ENCODE results near the gene USP13.

USP13 gene

DNA sequence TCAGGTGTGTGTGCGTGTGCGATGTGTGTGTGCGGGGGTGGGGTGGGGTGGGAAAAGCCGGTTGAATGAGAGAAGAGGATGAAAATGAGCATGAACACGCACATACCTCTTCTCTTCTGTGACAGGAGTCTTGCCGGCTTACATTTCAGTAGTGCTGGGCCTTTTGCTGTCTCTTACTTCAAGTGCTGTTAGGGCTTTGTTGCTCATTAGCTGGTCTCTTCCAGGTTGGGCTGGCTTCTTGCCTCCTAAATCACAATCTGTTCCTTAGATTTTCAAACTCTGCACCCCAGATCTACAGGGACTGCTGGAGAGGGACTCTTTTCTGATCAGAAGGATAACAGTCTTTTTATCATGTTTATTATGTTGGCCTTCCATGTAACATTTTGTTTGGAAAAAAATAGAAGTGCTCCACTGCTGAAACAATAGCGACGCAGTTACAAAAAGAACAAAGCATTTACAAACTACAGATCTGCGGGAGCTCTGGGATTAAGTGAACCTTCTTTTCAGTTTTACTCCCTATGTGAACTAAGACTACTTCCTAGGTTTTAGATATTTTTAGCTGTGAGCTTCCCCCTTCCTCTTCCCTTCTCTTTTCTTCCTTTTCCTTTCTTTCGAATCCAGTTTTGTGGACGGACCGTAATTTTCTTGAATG lies 48.5 kb downstream of the USP13 start:
- no peak for DNase-seq

DNA sequence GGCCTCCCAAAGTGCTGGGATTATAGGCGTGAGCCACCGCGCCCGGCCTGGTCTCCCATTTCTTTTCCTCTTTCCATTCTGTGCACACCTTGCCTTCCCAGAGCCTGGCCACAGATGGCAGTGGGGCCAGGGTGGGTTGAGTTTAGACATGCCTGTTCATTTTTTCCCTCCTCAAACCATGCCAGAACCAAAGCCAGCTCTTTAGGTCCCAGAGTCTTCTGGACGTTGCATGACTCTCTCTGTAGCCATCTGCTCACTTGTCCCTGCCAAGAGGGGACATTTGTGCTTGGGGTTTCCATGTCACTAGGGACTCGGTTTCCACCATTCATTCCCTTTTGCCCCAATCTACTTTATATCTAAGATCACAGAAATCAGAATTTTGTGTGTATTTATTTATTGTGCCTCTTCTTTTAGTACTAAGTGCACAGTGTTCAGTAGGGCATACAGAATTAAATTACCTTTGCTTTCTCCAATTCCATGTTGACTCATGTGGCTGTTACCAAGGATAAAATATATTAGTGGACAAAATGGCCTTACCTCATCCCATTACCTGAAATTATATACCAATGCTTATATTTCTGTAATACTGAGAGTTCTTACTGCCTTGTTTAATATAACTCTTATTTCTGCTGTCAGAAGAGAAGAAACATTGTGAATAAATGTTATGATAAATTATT lies 49.6 kb downstream of the USP13 start:
- DNase-seq: peak; percentile 67

DNA sequence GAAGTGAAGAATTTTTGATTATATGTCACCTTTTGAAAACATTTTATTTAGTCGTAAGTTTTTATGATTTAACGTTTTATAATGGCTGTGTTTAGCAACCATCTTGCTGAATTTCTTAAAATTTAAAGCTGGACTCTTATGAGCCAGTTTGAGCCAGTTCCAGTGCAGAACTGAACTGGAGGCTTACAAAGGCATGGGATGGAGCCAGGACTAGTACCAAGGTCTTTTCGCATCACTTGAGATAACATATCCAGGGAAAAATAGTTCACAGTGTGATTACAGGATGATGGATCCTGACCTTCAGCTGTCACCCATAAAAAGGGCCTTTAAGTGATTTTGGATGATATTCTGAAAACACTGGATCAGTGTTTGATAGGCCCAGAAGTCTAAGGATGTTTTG lies 51.0 kb downstream of the USP13 start:
- no peak for DNase-seq

DNA sequence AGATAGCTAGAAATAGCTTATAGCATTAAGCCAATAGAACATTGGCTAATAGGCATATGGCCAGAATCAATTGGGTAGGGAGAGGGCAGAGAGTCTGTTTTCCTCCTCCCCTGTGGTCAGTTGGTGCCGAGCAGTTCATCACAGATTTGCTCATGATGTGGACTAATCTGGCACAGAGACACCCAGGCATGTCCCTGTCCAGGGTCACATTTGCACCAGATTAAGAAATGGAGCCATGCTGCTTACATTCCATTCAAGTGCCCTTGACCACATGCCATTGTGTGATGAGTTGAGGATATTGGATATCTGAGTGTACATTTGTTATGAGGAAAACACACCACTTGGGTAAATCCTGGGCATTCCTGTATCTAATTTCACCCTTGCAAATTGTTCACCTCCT lies 53.4 kb downstream of the USP13 start:
- no peak for DNase-seq

DNA sequence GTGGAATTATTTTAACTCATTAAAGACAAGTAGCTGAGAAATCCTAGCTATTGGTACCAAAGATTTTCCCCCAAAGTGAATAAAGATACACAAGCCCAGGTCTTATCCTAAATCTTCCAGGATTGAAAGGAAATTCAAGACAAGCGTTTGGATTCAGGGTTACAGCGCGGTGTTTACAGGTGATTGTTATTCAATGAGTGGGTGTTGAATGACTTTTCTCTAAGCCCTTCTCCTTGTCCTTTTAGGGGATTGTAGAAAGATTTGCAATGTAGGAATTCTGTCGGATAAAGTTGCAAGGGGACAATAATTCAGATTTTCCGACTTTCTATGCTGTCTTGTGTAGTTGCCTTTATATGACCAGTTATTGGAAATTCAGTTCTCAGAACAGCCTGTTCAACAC lies 57.2 kb downstream of the USP13 start:
- no peak for DNase-seq

DNA sequence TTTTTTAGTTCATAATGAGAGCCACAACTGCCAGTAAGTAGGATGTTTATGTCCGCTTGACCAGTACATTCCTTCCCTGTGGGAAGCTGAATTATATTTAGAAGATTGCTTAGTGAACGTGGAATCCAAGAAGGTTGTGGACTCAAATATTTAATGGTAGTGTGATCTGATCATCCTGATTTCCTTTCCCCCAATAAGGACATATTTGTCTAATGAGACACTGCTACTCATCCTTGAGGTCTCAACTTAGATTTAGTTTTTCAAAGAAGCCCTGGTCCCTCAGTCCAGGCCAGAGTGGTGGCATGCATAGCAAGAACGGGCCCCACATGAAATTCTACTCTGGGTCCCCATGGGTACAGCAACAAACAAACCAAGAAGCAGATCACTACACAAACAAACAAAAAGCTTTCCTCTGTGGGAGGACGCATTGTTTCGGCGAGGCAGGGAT lies 60.8 kb downstream of the USP13 start:
- no peak for DNase-seq

DNA sequence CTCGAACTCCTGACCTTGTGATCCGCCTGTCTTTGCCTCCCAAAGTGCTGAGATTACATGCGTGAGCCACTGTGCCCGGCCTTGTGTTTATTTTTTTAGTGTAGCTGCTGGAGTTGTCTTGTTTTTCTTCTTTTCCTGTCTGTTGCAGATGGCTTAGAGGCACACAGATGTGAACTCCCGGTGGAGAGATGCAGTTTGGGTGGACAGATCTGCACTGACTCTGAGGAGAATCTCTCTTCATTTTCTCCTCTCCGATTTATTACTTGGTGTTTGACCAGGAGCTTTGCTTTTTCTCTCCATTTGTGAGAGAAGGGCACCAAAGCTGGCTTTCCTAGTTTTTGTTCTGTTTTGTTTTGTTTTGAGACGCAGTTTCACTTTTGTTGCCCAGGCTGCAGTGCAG lies 62.7 kb downstream of the USP13 start:
- no peak for DNase-seq

DNA sequence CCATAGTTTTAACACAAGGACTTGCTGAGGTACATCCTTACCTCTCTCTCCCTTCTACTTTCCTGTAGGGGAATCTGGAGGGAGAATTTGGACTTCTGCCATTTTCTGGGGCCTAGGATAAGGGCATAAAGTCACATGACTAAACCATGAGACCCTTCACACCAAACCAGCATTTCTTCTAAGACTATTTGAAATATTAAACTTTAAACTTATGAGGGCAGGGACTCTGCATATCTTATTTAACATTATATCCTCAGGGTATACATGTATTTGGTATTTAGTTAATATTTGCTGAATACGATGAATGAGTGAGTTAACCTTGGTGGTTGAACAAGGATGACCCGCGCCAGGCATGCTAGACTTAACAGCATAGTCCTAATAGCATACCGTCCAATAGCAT lies 63.4 kb downstream of the USP13 start:
- DNase-seq: no peak

DNA sequence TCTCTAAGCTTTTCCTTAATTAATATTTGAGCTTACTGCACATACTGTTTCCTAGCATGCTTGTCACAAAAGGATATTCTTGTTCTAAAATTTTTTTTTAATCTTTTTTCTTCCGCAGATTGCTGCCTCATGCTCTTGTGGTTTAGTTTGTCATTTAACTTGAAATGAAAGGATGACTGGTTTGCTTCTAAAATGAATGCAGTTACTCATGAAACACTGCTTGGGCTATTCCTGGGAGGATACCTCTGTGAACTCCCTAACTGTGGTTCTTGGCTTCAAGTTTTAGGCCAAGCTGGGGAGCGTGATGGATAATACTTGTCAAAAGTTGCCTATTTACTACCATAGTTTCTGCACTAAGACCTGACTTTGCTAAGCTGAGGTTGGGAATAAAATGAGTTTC lies 64.0 kb downstream of the USP13 start:
- DNase-seq: no peak

DNA sequence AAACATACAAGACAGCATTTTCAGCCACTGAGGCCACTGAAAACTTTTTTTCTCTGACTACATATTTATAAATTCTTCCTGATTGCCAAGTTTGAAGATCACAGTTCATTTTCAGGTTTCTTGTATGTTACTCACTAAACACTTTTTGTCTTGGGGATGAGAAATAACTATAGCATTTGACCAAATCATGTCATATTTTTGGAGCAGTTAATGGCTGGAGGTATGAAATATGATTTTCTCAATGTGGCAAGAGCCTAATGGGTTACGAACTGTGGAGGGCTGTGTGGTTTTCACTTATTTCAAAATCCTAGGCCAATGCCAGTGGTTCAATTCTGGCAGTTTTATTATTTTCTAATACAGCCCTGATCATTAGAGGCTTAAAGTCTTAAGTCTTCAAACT lies 64.4 kb downstream of the USP13 start:
- no peak for DNase-seq

DNA sequence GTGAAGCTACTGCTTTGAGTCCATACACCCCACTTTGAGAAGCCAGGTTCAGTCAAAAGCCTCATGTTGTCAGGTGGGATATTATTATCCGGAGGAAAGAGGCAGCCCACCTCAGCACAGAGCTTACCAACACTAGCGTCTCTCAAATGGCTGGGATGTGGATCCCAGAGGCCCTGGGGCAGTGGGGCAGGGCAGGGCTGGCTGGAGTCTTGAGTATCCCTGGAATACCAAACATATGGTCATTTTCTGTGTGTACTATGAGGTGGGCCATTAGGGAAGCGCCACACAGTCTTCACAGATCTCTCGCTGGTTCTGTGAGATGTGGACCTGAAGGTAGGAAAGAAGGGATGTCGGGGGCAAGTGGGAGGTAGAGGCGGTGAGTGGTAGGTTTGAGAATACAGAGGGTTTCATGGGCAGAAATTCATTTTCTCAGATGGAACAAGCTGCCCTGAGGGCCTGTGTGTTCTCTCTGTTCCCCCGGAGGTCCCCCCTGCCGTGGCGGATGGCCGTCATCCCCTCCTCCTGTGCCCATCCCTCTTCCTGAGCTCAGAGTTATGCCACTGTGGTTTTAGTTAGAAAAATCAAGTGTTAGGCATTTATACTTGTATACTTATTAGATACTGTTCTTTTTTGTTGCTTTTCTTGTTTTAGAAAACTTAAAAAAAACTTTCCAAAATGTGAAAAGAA lies 66.4 kb downstream of the USP13 start:
- DNase-seq: no peak

DNA sequence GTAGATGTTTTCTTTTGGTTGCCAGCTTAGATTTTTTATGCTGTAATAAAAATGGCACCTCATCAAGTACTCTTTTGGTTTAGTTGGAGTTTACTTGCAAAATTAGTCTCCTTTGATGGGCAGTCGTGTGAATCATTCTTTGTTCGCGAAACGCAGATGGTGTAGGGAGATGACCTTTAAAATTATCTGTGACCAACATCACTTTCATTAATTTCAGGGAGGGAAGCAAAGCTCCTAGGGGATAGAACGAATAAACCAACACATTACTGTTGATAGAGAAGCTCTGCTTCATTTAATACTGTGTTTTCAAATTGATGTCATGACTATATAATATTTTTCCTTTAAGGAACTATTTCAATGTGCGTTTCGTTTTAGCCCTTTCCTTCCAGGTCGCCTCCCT lies 67.4 kb downstream of the USP13 start:
- no peak for DNase-seq

DNA sequence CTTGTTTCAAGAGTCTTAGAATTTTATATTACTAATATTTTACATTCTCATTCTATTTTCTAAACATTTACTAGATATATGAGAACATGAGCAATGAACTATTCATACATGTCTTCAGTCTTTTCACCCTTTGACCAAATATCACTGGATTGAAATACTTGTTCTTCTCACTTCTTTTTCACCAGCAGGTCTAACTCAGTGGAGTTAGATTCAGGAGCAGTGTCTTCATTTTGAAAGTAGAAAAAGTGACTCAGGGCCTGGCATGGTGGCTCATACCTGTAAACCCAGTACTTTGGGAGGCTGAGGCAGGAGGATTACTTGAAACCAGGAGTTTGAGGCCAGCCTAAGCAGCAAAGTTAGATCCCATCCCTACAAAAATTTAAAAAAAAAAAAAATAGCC lies 70.8 kb downstream of the USP13 start:
- no peak for DNase-seq

DNA sequence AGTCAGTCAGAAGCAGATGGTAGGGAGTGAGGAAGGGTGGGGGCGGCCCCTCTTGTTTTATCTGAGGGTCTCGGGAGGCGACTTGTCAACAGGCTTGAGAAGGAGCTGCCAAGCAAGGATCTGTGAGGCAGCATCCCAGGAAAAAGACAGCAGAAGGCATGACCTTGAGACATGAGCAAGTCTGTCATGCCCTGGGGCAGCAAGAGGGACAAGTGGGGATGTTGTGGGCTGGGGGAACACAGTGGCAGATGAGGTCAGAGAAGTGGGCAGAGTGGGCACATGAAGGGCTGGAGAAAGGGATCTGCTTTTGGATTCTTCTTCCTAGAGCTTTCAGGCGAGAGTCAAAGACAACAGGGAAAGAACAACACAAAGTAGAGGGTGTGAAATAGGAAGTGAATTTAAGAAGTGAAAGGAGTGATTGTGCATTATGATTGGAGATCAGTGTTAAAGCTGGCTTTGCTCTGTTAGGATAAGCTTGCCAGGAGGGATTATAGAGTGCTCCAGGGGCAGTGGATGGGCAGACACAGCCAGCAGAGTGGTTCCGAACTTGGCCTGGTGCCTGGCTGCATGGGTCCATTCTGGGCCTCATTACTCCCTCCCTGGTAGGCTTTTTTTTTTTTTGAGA lies 73.3 kb downstream of the USP13 start:
- no peak for DNase-seq

DNA sequence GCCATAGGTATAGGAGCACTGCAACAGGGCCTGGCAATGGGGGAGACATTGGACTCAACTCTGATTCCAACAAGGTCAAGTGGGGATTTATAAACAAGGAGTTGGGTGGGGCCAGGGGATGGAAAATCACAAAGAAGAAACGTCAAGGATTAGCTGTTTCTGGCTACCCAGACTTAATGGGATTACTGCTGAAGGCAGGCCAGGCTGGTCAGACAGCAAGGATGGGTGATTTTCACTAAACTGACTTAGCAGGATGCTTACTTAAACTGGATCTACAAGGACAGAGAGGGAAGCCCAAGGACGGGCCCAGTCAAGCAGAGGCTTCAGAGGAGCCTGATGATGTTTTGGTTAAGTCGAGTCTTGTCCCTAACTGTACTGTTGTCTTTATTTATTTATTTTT lies 76.2 kb downstream of the USP13 start:
- no peak for DNase-seq

DNA sequence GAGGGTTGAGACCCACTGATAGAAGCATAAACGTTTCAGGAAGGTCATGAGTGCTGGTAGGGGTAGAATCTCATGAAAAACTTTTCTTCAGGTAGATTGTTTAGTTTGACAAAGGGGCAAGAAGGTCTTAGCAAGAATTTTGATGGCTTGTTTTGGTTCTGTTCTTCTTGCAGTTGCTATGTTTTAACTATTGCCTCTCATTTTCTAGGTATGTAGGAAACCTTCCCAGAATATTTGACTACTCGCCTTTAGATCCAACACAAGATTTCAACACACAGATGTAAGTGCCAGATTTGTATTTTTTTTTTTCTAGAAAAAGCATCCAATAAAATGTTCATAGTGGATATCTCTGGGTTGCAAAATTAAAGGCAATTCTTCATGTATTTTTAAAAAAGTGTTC lies 77.1 kb downstream of the USP13 start:
- DNase-seq: no peak

DNA sequence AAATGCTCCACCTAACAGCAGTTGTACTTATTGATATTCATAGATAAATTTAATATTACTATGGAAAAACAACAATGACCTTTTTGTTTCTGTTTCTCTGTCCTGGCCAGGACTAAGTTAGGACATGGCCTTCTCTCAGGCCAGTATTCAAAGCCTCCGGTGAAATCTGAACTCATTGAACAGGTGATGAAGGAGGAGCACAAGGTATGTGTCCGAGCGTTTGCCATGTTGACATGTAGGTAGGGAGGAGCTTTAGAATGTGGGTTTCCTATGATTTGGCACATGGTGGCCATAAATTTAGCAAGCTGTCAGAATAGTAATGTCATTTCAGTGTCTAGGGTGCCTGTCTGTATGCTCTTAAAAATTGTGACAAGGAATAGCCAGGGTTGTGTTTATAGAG lies 77.7 kb downstream of the USP13 start:
- no peak for DNase-seq

DNA sequence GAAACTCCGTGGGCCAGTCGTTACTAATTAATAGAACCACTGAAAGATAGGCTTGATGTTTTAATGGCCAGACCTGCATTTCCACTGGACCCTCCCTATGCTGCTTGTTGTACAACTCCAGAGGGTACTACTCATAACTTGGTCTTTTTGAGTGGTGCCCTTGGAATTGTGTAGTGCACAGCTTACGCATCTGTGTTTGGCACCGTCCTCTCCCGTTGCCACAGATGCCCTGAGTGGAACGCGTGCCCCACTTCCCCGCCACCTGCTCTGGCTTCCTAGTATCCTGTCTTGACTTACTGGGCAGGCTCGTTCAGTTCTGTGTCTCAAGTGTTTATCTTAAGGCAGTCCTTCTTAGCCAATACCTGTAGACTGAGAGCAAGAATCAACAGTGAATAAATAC lies 78.7 kb downstream of the USP13 start:
- DNase-seq: no peak

DNA sequence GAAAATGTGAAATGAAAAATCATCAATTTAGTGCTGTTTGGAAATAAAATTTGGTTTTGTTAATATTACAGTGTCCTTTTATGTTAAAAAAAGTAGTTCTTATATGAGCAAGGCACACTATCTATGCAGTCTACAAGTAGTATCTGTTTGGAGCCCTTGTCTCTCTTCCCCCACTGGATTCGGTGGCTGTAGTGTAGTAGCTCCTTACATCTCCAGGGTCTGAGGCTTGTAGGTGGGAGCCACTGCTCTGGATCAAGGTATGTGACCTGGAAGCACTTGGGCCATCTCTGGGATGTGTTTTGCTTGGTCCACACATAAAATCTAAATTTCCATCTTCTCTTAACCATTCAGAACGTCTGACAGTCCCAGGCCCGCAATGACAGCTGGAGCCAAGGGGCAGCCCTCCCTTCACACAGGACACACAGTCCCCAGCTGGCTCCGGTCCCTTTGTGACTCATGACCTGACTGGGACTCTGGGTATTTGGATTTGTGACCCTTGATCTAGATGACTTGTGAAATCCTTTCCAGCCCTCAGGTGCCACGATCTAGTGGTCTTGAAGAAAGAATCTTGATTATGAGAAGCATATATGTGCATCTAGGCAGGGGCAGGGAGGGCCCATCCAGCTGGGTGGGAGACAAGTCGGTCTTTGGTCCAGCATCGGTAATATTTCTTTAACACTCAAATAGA lies 80.0 kb downstream of the USP13 start:
- DNase-seq: no peak

DNA sequence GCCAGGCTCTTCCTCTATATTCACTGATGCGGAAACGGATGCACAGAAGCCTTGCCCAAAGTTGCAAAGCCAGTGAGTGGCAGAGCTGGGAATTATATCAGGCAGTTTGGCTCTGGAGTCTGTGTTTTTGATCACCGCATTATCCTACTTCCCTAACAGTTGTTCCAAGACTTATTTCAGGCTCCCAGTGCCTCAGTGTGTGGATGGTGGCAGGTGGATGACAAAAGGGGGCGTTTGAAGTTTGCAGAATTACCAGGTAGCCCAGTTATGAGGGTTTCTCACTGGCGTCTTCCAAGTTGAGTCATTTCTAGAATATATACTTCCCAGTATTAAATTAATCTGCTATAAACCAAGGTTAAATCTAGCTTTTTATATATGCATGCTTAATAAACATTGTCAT lies 81.0 kb downstream of the USP13 start:
- no peak for DNase-seq

DNA sequence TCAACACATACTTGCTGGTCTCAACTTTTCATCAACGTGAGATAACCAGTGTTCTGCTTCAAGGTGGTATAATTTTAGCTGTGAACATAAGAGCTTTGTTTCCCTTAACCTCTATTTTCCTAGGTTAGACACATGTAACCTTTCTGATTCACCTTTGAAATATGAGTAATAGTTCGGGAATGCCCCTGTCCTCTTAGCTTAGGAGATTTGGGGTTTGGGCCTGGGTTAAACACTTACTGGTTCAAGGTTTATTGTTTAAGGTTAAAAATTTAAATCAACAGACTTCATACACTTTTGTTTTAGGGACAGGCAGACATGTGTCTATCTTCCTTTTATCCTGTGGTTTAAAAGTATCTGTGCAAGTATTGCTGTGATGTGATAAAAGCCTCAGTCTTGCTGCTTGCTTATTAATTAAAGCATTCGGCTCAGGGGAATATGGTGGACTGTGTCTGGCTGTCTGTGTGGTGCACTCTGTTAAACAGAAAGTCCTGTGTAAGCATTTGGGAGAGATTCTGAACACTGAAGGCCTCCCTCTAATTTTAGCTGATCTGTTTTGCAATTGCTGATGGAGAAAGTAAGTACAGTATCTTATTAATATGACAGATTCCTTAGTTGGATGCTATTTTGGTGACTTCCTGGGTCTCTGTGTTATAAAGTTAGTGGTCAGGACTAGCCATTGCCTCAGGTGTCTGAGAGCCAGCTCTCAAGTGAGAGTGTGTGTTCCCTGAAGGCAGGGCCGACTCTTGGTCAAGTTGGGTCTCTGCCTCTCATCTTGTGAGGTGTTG lies 81.8 kb downstream of the USP13 start:
- DNase-seq: no peak

DNA sequence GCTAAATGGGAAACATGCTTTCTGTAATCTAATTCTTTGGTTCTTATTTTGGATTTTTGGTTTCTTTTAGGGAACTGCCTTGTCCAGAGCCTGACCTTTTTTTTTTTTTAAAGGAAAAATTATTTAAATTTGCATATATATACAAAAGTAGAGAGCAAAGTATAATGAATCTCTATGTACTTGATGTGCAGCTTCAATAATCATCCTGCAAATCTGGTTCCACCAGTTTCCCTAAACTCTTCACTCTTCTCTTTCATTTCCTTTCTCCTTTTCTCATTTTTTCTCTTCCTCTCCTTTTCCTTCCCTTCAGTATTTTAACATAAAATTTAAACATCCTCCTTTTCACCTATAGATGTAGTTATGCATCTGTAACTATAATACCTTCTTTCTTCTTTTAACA lies 82.5 kb downstream of the USP13 start:
- DNase-seq: no peak

DNA sequence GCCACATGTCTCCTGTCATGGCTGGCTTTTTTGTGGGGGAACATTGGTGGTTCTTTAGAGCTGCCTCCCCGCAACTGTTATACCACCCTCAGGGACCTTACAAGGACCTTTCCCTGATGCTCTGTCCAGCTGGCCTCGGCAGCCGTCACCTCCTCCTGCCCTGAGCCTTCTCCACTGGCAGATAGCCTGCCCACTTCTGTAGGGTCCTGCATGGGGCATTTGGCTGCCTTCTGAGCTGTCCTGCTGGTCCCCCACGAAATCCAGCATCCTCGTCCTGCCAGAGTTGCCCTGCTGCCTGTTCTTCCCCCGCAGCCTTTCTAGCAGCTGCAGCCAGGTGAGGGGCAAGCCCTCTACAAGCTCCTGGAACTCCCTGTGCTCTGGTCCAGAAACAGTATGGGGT lies 86.2 kb downstream of the USP13 start:
- DNase-seq: no peak
